ENCODE data around the gene SLC27A5. TPM values are rescaled to one million over a fixed set of nuclear protein-coding genes. Genes with fewer than 3 reads are reported as not detected.
"Not testable (repeated sequence)": the region's sequence is repeated elsewhere in the genome, so short reads cannot be mapped to it uniquely, and the experiment has no call there.

Gene SLC27A5
- total RNA-seq, 1 donor from 2014 or later: 10.2 TPM

DNA sequence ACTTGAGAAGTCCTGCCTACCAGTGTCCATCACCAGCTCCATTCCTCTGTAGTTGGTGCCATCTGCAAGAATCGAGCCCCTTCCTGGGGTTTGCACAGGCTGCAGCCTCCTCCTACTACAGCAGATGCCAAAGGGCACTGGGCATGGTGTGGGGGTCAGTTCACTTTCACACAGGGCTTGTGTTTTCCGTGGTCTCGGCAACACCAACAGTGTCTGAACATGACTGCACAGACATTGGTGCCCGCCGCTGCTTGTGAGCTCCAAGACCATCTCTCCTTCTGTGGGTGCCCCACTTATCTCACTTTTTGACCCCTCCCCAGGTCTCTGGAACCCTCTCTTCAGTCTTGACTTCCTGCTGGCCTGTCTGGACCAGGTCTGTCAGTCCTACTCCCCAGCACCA is 20.4 kb downstream of the SLC27A5 start:
- DNase-seq (no peak), ATAC-seq (ENCODE audit: low read depth) (no peak)
- CTCF ChIA-PET: no interaction called here
- POLR2A ChIA-PET: interaction anchor here (0.5 kb wide), 1 partner anchor 1035 kb away, joined by 4 read pairs; the partner anchor contains the start of gene VN1R1
- H3K4me1 Mint-ChIP-seq: no peaks in the 10 kb centered on the region
- H3K27ac Mint-ChIP-seq: no peak overlapping the region
- H3K36me3 Mint-ChIP-seq (ENCODE audit: low read depth): no peaks in the 10 kb centered on the region
- H3K4me3 Mint-ChIP-seq: no peak overlapping the region
- TF ChIP-seq, protein P1, sequence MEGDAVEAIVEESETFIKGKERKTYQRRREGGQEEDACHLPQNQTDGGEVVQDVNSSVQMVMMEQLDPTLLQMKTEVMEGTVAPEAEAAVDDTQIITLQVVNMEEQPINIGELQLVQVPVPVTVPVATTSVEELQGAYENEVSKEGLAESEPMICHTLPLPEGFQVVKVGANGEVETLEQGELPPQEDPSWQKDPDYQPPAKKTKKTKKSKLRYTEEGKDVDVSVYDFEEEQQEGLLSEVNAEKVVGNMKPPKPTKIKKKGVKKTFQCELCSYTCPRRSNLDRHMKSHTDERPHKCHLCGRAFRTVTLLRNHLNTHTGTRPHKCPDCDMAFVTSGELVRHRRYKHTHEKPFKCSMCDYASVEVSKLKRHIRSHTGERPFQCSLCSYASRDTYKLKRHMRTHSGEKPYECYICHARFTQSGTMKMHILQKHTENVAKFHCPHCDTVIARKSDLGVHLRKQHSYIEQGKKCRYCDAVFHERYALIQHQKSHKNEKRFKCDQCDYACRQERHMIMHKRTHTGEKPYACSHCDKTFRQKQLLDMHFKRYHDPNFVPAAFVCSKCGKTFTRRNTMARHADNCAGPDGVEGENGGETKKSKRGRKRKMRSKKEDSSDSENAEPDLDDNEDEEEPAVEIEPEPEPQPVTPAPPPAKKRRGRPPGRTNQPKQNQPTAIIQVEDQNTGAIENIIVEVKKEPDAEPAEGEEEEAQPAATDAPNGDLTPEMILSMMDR (IDR thresholded peaks at IDR 0.05): no peak
- intact Hi-C loops (cut with micrococcal nuclease): no loop called here
- H3K27me3 Mint-ChIP-seq: no peaks in the 10 kb centered on the region
- no peaks in the 10 kb centered on the region for H3K9me3 Mint-ChIP-seq

DNA sequence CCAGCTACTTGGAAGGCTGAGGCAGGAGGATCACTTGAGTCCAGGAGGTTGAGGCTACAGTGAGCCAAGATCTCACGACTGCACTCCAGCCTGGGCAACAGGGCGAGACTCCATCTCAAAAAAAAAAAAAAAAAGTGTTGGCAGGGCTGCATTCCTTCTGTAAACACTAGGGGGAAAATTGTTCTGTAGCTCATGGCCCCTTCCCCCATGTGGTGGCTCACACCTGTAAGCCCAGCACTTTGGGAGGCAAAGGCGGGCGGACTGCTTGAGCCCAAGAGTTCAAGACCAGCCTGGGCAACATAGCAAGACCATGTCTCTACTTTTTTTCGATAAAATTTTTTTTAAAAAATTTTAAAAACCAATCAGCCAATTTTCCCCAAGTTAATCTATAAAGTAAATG is 27.4 kb downstream of the SLC27A5 start:
- H3K9me3 Mint-ChIP-seq; H3K4me1 Mint-ChIP-seq; H3K4me3 Mint-ChIP-seq; DNase-seq; H3K36me3 Mint-ChIP-seq (ENCODE audit: low read depth); intact Hi-C loops (cut with micrococcal nuclease); ATAC-seq (ENCODE audit: low read depth); H3K27me3 Mint-ChIP-seq; H3K27ac Mint-ChIP-seq: not testable (repeated sequence)
- POLR2A ChIA-PET: interaction anchor here (0.6 to 0.8 kb wide), 2 partner anchors 30 to 65 kb away, joined by 3 to 6 read pairs; no protein-coding TSS in a partner anchor
- CTCF ChIA-PET: interaction anchor here (0.7 kb wide), 1 partner anchor 77 kb away, joined by 4 read pairs; no protein-coding TSS in a partner anchor

DNA sequence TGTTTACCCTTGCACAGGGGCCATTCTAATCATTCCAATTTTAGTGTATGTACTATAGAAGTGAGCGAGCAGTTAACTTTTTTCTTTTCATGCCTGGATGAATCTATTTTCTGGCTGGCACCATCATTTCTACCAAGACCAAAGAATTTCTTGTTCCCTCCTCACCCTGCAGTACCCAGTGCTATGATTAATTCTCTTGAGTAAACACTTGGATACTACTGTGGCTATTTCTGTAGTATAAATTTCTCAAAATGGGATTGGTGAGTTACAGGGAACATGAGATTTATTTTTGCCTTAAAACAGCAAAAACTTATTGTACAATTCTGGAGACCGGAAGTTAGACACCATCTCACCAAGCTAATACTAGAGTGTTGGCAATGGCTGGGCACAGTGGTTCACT is 28.0 kb downstream of the SLC27A5 start:
- DNase-seq (no peak), ATAC-seq (ENCODE audit: low read depth) (no peak)
- Mint-ChIP-seq H3K36me3 (ENCODE audit: low read depth) (peaks cover 10% of the 10 kb centered on the region), H3K4me3 (no peak overlapping the region), H3K4me1 (no peaks in the 10 kb centered on the region), H3K9me3 (no peaks in the 10 kb centered on the region), H3K27me3 (no peaks in the 10 kb centered on the region), H3K27ac (no peak overlapping the region)
- TF ChIP-seq, protein P1 (IDR thresholded peaks at IDR 0.05): no peak
- CTCF ChIA-PET: interaction anchor here (0.7 kb wide), 1 partner anchor 77 kb away, joined by 4 read pairs; no protein-coding TSS in a partner anchor
- intact Hi-C loops (cut with micrococcal nuclease): no loop called here
- POLR2A ChIA-PET: interaction anchor here (0.8 kb wide), 1 partner anchor 30 kb away, joined by 6 read pairs; no protein-coding TSS in a partner anchor

DNA sequence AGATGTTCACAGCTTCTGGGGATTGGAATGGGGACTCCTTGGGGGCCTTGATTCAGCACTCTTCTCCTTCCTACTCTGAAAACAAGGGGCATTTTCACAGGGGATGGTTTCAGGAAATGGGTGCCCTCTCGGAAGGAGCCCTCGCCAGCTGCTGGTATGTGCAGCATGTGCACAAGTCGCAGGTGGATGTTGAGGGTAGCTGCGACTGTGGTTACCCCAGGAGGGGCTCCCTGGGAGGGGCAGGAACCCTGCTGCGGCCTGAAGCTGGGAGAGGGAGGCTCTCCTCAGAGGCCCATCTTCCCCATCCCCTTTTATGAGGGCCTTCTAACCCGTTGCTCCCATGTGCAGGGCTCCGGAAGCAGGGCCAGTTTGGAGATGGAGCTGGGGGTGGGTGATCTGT is 29.4 kb downstream of the SLC27A5 start:
- ChIA-PET CTCF (no interaction called here), POLR2A (no interaction called here)
- TF ChIP-seq, protein P1 (IDR thresholded peaks at IDR 0.05): no peak
- Mint-ChIP-seq H3K27ac (no peak overlapping the region), H3K4me1 (no peaks in the 10 kb centered on the region), H3K36me3 (ENCODE audit: low read depth) (peaks cover 10% of the 10 kb centered on the region), H3K27me3 (no peaks in the 10 kb centered on the region), H3K9me3 (no peaks in the 10 kb centered on the region), H3K4me3 (no peak overlapping the region)
- ATAC-seq (ENCODE audit: low read depth) (no peak), DNase-seq (no peak)
- intact Hi-C loops (cut with micrococcal nuclease): no loop called here

DNA sequence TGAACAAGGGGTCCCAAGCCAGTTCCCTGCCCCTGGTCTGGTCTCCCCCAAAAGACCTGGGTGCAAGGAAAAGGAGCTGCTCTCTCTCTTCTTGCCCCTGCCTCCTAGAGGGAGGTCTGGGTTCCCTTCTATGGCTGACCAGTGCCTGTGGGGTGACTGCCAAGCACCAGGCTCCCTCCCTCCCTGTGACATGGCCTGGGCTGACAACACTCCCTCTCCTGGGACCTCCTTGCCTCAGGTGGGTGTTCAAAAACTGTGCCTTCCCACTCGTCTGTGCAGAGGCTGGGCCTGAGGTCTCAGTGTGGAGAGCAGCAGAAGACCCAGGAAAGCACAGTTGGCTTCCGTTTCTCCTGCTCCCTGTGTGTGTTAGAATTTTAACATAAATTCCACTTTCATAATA is 31.0 kb downstream of the SLC27A5 start:
- TF ChIP-seq, protein P1 (IDR thresholded peaks at IDR 0.05): no peak
- DNase-seq (no peak), ATAC-seq (ENCODE audit: low read depth) (no peak)
- intact Hi-C loops (cut with micrococcal nuclease): no loop called here
- peaks cover 11% of the 10 kb centered on the region for H3K36me3 Mint-ChIP-seq (ENCODE audit: low read depth)
- CTCF ChIA-PET: no interaction called here
- H3K4me3 Mint-ChIP-seq: no peak overlapping the region
- POLR2A ChIA-PET: no interaction called here
- no peaks in the 10 kb centered on the region for H3K27me3 Mint-ChIP-seq
- H3K9me3 Mint-ChIP-seq: no peaks in the 10 kb centered on the region
- H3K27ac Mint-ChIP-seq: no peak overlapping the region
- H3K4me1 Mint-ChIP-seq: peaks cover 9% of the 10 kb centered on the region

DNA sequence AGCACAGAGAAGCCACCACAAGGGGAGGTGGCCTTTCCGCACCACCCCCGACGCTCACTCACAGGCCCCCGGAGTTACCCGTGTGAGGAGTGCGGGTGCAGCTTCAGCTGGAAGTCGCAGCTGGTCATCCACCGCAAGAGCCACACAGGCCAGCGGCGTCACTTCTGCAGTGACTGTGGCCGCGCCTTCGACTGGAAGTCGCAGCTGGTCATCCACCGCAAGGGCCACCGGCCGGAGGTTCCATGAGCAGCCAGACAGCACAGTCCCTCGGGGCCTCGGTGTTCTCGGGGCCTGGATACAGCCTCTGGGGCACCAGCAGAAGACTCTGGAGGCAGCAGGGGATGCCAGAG is 31.3 kb downstream of the SLC27A5 start:
- DNase-seq (no peak), ATAC-seq (ENCODE audit: low read depth) (no peak)
- intact Hi-C loops (cut with micrococcal nuclease): no loop called here
- ChIA-PET POLR2A (no interaction called here), CTCF (no interaction called here)
- Mint-ChIP-seq H3K4me1 (peaks cover 9% of the 10 kb centered on the region), H3K4me3 (no peak overlapping the region), H3K9me3 (no peaks in the 10 kb centered on the region), H3K27ac (no peak overlapping the region), H3K36me3 (ENCODE audit: low read depth) (peaks cover 13% of the 10 kb centered on the region), H3K27me3 (no peaks in the 10 kb centered on the region)
- TF ChIP-seq, protein P1 (IDR thresholded peaks at IDR 0.05): no peak
